PFSK-1 (cell line): Measurements from ENCODE around the gene XK.

Source experiments
- FOXP2 ChIP-seq: optimal IDR thresholded peaks from 2 replicates; pipeline ENCODE3; 2011; ENCODE audit warnings: borderline replicate concordance, control low read depth, inconsistent platforms; ENCODE audit not compliant: insufficient read depth; ENCODE audit errors: extremely low read length, extremely low read depth
- POLR2AphosphoS5 ChIP-seq: IDR thresholded peaks from 2 replicates; pipeline ENCODE4 v1.6.1; 2012; ENCODE audit warnings: low read depth, mild to moderate bottlenecking, control low read depth, low read length, moderate library complexity
- SIN3A ChIP-seq: IDR thresholded peaks from 2 replicates; pipeline ENCODE4 v1.6.1; 2012; ENCODE audit warnings: mild to moderate bottlenecking, low read length, moderate library complexity, borderline replicate concordance; ENCODE audit not compliant: insufficient read depth
- TAF1 ChIP-seq: IDR thresholded peaks from 2 replicates; pipeline ENCODE4 v1.6.1; 2012; ENCODE audit warnings: low read length, control low read depth, borderline replicate concordance; ENCODE audit not compliant: insufficient read depth
- TF ChIP-seq, protein P1 (sequence below), 2 experiments: IDR thresholded peaks; 2 replicates each; pipeline versions ENCODE4 v1.6.1 to v1.8.0; 2011 to 2012; ENCODE audit warnings: low read depth in 2 of 2, low read length in 2 of 2, control low read depth in 1 of 2, inconsistent platforms in 1 of 2, mild to moderate bottlenecking in 1 of 2, moderate library complexity in 1 of 2; ENCODE audit not compliant: insufficient read depth in 1 of 2

XK gene

DNA sequence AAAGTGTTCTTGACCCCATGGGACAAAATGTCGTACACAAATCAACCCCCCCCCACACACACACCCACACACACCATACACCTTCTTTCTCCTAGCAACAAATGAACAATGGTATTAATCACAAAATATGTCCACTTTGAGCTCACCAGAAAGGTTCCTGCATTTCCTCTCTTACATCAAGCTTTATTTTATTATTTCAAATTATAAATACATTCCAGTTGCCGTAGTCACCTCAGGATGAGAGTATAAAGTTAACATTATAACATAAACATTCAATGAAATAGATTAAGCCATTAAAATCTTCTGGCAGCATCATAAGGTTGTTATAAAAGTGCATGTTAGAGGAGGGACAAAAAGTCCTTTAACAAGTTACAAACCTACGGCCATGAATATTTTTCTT is 7.3 kb downstream of the XK start:
- TF ChIP-seq TAF1 (no peak), SIN3A (no peak), POLR2AphosphoS5 (no peak), FOXP2 (no peak)
- TF ChIP-seq, protein P1, sequence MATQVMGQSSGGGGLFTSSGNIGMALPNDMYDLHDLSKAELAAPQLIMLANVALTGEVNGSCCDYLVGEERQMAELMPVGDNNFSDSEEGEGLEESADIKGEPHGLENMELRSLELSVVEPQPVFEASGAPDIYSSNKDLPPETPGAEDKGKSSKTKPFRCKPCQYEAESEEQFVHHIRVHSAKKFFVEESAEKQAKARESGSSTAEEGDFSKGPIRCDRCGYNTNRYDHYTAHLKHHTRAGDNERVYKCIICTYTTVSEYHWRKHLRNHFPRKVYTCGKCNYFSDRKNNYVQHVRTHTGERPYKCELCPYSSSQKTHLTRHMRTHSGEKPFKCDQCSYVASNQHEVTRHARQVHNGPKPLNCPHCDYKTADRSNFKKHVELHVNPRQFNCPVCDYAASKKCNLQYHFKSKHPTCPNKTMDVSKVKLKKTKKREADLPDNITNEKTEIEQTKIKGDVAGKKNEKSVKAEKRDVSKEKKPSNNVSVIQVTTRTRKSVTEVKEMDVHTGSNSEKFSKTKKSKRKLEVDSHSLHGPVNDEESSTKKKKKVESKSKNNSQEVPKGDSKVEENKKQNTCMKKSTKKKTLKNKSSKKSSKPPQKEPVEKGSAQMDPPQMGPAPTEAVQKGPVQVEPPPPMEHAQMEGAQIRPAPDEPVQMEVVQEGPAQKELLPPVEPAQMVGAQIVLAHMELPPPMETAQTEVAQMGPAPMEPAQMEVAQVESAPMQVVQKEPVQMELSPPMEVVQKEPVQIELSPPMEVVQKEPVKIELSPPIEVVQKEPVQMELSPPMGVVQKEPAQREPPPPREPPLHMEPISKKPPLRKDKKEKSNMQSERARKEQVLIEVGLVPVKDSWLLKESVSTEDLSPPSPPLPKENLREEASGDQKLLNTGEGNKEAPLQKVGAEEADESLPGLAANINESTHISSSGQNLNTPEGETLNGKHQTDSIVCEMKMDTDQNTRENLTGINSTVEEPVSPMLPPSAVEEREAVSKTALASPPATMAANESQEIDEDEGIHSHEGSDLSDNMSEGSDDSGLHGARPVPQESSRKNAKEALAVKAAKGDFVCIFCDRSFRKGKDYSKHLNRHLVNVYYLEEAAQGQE (IDR thresholded peaks at IDR 0.05; ENCODE audit: insufficient read depth in 1 of 2, low read depth in 2 of 2, low read length in 2 of 2): no peak

DNA sequence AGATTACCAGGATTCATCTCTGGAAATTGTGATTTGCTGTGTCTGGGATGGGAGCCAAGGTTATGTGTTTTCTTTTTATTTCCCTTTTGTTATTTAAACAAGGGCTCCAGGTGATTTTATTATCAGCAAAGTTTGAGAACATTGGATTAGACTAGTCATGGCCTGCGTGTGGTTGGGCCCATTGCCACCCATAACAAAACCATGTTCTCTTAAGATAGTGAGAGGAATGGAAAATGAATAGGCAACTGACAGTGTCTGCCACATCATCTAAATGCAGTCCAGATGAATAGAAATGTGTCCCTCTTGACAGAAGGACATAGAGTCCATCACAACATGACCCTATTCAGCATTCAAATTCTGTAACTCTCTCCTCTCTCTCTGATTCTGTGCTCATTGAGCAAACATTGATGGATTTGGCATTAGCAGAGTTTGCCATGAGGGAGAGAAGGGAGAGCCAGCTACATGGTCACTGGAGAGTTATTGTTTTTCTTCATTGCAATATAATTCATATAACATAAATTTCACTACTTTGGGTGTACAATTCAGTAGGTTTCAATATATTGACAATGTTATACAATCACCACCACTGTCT is 11.7 kb downstream of the XK start:
- TF ChIP-seq, protein P1 (IDR thresholded peaks at IDR 0.05; ENCODE audit: insufficient read depth in 1 of 2, low read depth in 2 of 2, low read length in 2 of 2): no peak
- TF ChIP-seq FOXP2 (no peak), POLR2AphosphoS5 (no peak), SIN3A (no peak), TAF1 (no peak)

DNA sequence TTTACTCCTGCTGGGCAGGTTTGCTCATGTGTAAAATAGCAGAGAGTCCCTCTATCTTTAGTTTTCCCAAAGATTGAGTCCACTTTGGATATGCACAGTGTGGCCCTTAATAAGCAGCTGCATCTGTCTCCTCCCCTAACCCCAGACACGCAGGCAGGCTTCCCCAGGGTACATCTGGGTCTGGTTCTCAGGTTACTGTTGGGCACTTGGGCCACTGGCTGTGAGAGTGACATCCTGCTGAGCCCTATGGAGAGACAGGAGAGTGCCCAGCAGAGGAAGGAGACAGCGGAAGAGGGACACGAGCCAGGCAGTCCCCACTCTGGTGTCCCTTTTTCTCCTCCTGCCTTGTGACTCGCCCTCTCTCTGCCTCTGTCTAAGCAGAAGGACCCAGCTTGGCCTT is 16.0 kb downstream of the XK start:
- TF ChIP-seq TAF1 (no peak), POLR2AphosphoS5 (no peak), SIN3A (no peak), FOXP2 (no peak)
- TF ChIP-seq, protein P1 (IDR thresholded peaks at IDR 0.05; ENCODE audit: insufficient read depth in 1 of 2, low read depth in 2 of 2, low read length in 2 of 2): no peak

DNA sequence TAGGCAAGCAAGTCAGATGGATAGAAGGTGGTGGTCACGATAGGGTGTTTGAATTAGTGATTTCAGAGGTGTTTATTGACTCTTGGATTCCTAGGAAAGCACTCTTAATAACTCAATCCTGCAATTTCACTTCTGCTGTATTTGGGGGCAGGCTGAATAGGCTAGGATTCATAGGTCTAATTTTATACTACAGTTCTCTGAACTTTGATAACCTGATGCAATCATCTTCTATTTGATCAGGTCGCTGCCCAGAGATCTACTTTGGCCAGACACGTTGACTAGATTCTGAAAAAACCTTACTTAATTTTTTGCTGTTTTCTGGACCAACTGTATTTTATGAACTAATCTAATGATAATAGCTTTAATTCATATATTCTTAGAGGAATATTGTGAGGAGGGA is 26.4 kb downstream of the XK start:
- TF ChIP-seq TAF1 (no peak), SIN3A (no peak), FOXP2 (no peak), POLR2AphosphoS5 (no peak)
- TF ChIP-seq, protein P1 (IDR thresholded peaks at IDR 0.05; ENCODE audit: insufficient read depth in 1 of 2, low read depth in 2 of 2, low read length in 2 of 2): no peak

DNA sequence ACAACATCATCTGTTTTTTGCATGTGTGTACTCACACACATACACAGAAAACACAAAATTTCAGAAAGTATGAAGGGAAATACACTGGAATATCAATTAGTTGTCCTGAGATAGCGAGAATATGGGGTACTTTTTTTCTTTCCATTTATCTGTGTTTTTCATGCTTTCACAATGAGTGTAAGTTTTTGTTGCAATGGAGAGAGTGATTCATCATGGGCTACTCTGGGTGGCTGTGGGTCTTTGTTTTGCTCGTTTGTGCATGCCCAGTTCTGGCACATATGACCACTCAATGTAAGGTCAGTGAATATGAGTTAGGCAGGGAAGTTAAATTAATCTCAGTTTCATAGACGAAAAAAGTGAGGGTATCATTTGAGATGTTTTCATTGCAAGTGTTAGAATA is 26.9 kb downstream of the XK start:
- TF ChIP-seq SIN3A: no peak
- TF ChIP-seq, protein P1 (IDR thresholded peaks at IDR 0.05; ENCODE audit: insufficient read depth in 1 of 2, low read depth in 2 of 2, low read length in 2 of 2): no peak
- TF ChIP-seq TAF1: no peak
- TF ChIP-seq FOXP2: no peak
- no peak for TF ChIP-seq POLR2AphosphoS5
